Mesenchymal stem cell (in vitro differentiated cells and primary cell): ENCODE measurements around the gene DOCK3.

Experiments
- DNase-seq: peaks from one replicate; pipeline ENCODE4 v3.0.0-alpha.2; 2013
- H2AFZ ChIP-seq: one replicate; pipeline ENCODE4 v1.6.1; 2013; ENCODE audit warnings: low read depth, mild to moderate bottlenecking, control low read depth, inconsistent platforms, low read length, moderate library complexity
- H2AK5ac ChIP-seq: 2 replicates; pipeline ENCODE4 v1.6.1; 2013; ENCODE audit warnings: low read length, moderate library complexity, mild to moderate bottlenecking, inconsistent platforms; ENCODE audit not compliant: severe bottlenecking
- H2BK120ac ChIP-seq: one replicate; pipeline ENCODE4 v1.6.1; 2013; ENCODE audit warnings: low read depth, mild to moderate bottlenecking, inconsistent platforms, low read length, moderate library complexity
- H2BK12ac ChIP-seq, 2 experiments: one replicate each; pipeline ENCODE4 v1.6.1; 2013; ENCODE audit warnings: inconsistent platforms in 2 of 2, low read length in 2 of 2, mild to moderate bottlenecking in 2 of 2, moderate library complexity in 2 of 2, control low read depth in 1 of 2
- H2BK15ac ChIP-seq: one replicate; pipeline ENCODE4 v1.6.1; 2013; ENCODE audit warnings: mild to moderate bottlenecking, low read depth, inconsistent platforms; ENCODE audit not compliant: poor library complexity, severe bottlenecking
- H2BK5ac ChIP-seq: 2 replicates; pipeline ENCODE4 v1.6.1; 2013; ENCODE audit warnings: low read depth, mild to moderate bottlenecking, low read length, control low read depth, inconsistent platforms; ENCODE audit not compliant: poor library complexity, severe bottlenecking
- H3K14ac ChIP-seq, 2 experiments: one replicate each; pipeline ENCODE4 v1.6.1; 2013; ENCODE audit warnings: inconsistent platforms in 2 of 2, low read length in 2 of 2, control low read depth in 1 of 2, mild to moderate bottlenecking in 1 of 2, moderate library complexity in 1 of 2
- H3K18ac ChIP-seq, 2 experiments: one replicate each; pipeline ENCODE4 v1.6.1; 2013; ENCODE audit warnings: inconsistent platforms in 2 of 2, low read length in 2 of 2, control low read depth in 1 of 2, low read depth in 1 of 2, mild to moderate bottlenecking in 1 of 2
- H3K23ac ChIP-seq, 2 experiments: one replicate each; pipeline ENCODE4 v1.6.1; 2013; ENCODE audit warnings: inconsistent platforms in 2 of 2, low read length in 2 of 2, mild to moderate bottlenecking in 2 of 2, moderate library complexity in 2 of 2, control low read depth in 1 of 2
- H3K27ac ChIP-seq: 2 replicates; pipeline ENCODE4 v1.5.1; 2013; ENCODE audit warnings: mild to moderate bottlenecking, moderate library complexity, low read length, control low read depth, inconsistent platforms; ENCODE audit not compliant: poor library complexity, severe bottlenecking
- H3K27me3 ChIP-seq, 2 experiments: 2 replicates each; pipeline versions ENCODE4 v1.6.1 to v1.7.0; 2013; ENCODE audit warnings: low read length in 2 of 2, mild to moderate bottlenecking in 2 of 2, moderate library complexity in 2 of 2, control low read depth in 1 of 2, inconsistent platforms in 1 of 2; ENCODE audit not compliant: control insufficient read depth in 1 of 2, insufficient read depth in 1 of 2
- H3K36me3 ChIP-seq, 2 experiments: 2 replicates each; pipeline versions ENCODE4 v1.6.1 to v1.7.0; 2013; ENCODE audit warnings: low read length in 2 of 2, control low read depth in 1 of 2, inconsistent platforms in 1 of 2, low read depth in 1 of 2, mild to moderate bottlenecking in 1 of 2; ENCODE audit not compliant: insufficient read depth in 2 of 2, control insufficient read depth in 1 of 2
- H3K4ac ChIP-seq, 2 experiments: one replicate each; pipeline ENCODE4 v1.6.1; 2013; ENCODE audit warnings: inconsistent platforms in 2 of 2, low read length in 2 of 2, mild to moderate bottlenecking in 2 of 2, moderate library complexity in 2 of 2, control low read depth in 1 of 2, low read depth in 1 of 2
- H3K4me1 ChIP-seq: 2 replicates; pipeline ENCODE4 v1.6.1; 2013; ENCODE audit warnings: low read depth, low read length, control low read depth; ENCODE audit not compliant: control insufficient read depth, insufficient read depth
- H3K4me2 ChIP-seq: 2 replicates; pipeline ENCODE4 v1.6.1; 2013; ENCODE audit warnings: low read length, mild to moderate bottlenecking, inconsistent platforms; ENCODE audit not compliant: poor library complexity, severe bottlenecking
- H3K4me3 ChIP-seq, 2 experiments: 2 replicates each; pipeline versions ENCODE4 v1.5.1 to v1.7.0; 2013; ENCODE audit warnings: low read length in 2 of 2, mild to moderate bottlenecking in 2 of 2, control low read depth in 1 of 2, low read depth in 1 of 2; ENCODE audit not compliant: insufficient read depth in 1 of 2
- H3K79me1 ChIP-seq: replicated peaks from 2 replicates; pipeline ENCODE4 v1.6.1; 2013; ENCODE audit warnings: mild to moderate bottlenecking, control low read depth, low read length, inconsistent platforms; ENCODE audit not compliant: poor library complexity, severe bottlenecking
- H3K9ac ChIP-seq: 2 replicates; pipeline ENCODE4 v1.7.0; 2013; ENCODE audit warnings: mild to moderate bottlenecking, low read length, moderate library complexity
- H3K9me3 ChIP-seq: 2 replicates; pipeline ENCODE4 v1.7.0; 2013; ENCODE audit warnings: mild to moderate bottlenecking, low read length; ENCODE audit not compliant: control insufficient read depth
- H4K8ac ChIP-seq: one replicate; pipeline ENCODE4 v1.6.1; 2013; ENCODE audit warnings: inconsistent platforms, mild to moderate bottlenecking, low read length, moderate library complexity
- H4K91ac ChIP-seq: one replicate; pipeline ENCODE4 v1.6.1; 2013; ENCODE audit warnings: mild to moderate bottlenecking, low read length, inconsistent platforms
- WGBS: methylation state at CpG from one replicate; pipeline ENCODE4 v1.1.7; 2013; ENCODE audit warnings: mixed read lengths; 5-methylcytosine and 5-hydroxymethylcytosine counted together

Gene DOCK3

DNA sequence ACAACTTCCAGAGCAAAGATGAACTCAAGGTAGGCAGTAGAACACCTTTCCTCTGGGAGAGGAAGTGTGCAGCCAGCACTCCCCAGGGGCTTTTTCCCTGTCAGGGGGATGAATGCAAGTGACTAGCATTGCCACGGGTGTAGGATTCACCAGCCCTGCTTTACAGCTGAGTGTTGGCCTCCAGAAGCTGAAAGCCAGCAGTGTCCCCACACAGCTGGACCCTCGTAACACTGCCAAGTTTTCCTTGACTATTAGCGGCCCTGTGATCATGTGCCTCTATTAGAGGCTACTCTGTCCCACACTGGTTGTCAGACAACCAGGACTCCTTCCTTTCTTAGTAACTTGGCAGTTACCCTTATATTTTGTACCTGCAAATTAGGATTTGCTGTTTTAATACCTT is 605.4 kb downstream of the DOCK3 start:
- 57% methylated on average over 3 of the region's 3 CpGs for WGBS
- peaks cover 0 to 7% of the 10 kb centered on the region in 2 experiments for H3K27me3 ChIP-seq
- no peak overlapping the region for H3K4ac ChIP-seq

GRCh38 chr3:51282931-51283330 is 608.2 kb downstream of the DOCK3 start:
- no peaks in the 10 kb centered on the region for H3K4me1 ChIP-seq
- no peak overlapping the region for H3K9ac ChIP-seq
- H2AK5ac ChIP-seq, result no peak overlapping the region
- H3K36me3 ChIP-seq, result no peaks in the 10 kb centered on the region
- H3K4me3 ChIP-seq, result no peak overlapping the region
- no peak overlapping the region for H2BK12ac ChIP-seq
- no peaks in the 10 kb centered on the region for H3K79me1 ChIP-seq
- no peak overlapping the region for H3K4ac ChIP-seq
- WGBS, result 67% methylated on average over 1 of the region's 1 CpG
- no peak overlapping the region for H3K18ac ChIP-seq
- H2BK5ac ChIP-seq, result no peak overlapping the region
- no peak overlapping the region for H3K23ac ChIP-seq
- H2BK15ac ChIP-seq, result no peak overlapping the region
- no peak overlapping the region for H3K4me2 ChIP-seq
- peaks cover 13% of the 10 kb centered on the region for H3K9me3 ChIP-seq
- H4K8ac ChIP-seq, result no peak overlapping the region
- H4K91ac ChIP-seq, result no peak overlapping the region
- no peak overlapping the region for H2AFZ ChIP-seq
- no peak overlapping the region for H3K14ac ChIP-seq
- H3K27ac ChIP-seq, result no peak overlapping the region
- no peaks in the 10 kb centered on the region for H3K27me3 ChIP-seq
- DNase-seq, result no peak
- H2BK120ac ChIP-seq, result no peak overlapping the region

More for the DNA sequence above, 605.4 kb downstream of the DOCK3 start:
- no peak overlapping the region for H2AK5ac ChIP-seq
- no peak for DNase-seq
- no peaks in the 10 kb centered on the region for H3K79me1 ChIP-seq
- H2BK12ac ChIP-seq, result no peak overlapping the region
- no peak overlapping the region for H2BK5ac ChIP-seq
- H2BK120ac ChIP-seq, result no peak overlapping the region
- H2BK15ac ChIP-seq, result no peak overlapping the region
- no peak overlapping the region for H3K23ac ChIP-seq
- H3K4me1 ChIP-seq, result no peaks in the 10 kb centered on the region
- H3K36me3 ChIP-seq, result no peaks in the 10 kb centered on the region
- H3K27ac ChIP-seq, result no peak overlapping the region
- H3K14ac ChIP-seq, result no peak overlapping the region
- H4K91ac ChIP-seq, result no peak overlapping the region
- H3K4me3 ChIP-seq, result no peak overlapping the region
- H2AFZ ChIP-seq, result no peak overlapping the region
- H3K9ac ChIP-seq, result no peak overlapping the region
- no peak overlapping the region for H3K18ac ChIP-seq
- no peak overlapping the region for H4K8ac ChIP-seq
- H3K9me3 ChIP-seq, result peaks cover 3% of the 10 kb centered on the region
- no peak overlapping the region for H3K4me2 ChIP-seq

DNA sequence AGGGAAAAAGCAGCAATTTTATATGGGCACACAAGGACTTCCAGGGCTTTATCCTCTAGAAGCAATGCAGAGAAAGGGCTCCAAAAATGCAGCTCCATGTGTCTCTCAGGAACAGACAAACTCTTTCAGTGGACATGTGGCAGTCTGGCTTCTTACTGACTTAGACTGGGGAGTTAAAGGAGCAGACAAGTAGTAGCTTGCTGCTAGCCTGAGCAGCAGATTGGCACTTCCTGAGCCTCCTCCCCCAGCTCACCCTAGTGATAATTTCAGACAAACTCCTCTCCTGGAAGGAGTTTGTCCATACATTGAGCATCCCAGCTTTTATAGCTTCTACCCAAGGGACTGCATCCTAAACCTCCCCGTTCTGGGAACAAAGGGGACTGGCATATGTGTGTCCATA is 608.7 kb downstream of the DOCK3 start:
- 81% methylated on average over 1 of the region's 1 CpG for WGBS

DNA sequence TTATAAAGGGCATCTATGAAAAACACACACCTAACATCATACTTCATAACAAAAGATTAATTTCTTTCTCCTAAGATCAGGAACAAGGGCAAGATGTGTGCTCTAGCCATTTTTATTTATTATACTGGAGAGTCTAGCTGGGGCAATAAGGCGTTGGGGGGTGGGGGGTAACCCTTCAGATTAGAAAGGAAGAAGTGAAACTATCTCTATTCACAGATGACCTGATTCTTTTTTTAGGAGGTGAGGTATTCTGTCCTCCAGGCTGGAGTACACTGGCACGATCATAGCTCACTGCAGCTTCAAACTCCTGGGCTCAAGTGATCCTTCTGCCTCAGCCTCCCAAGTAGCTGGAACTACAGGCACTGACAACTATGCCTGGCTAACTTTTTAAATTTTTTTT is 620.9 kb downstream of the DOCK3 start:
- Histone ChIP-seq H3K79me1 (no peaks in the 10 kb centered on the region), H4K91ac (no peak overlapping the region), H3K27ac (no peak overlapping the region), H3K18ac (no peak overlapping the region), H2AK5ac (no peak overlapping the region), H4K8ac (no peak overlapping the region), H2BK15ac (no peak overlapping the region), H3K4ac (no peak overlapping the region), H3K9ac (no peak overlapping the region), H2AFZ (no peak overlapping the region), H2BK5ac (no peak overlapping the region), H3K4me1 (no peaks in the 10 kb centered on the region), H3K36me3 (no peaks in the 10 kb centered on the region), H3K4me3 (no peak overlapping the region), H3K14ac (no peak overlapping the region), H3K23ac (no peak overlapping the region), H2BK120ac (no peak overlapping the region), H2BK12ac (no peak overlapping the region), H3K4me2 (no peak overlapping the region), H3K9me3 (peaks cover 8% of the 10 kb centered on the region), H3K27me3 (no peaks in the 10 kb centered on the region)
- no peak for DNase-seq
- 100% methylated on average over 1 of the region's 2 CpGs for WGBS

More for the DNA sequence above, 608.7 kb downstream of the DOCK3 start:
- Histone ChIP-seq H3K4me2 (no peak overlapping the region), H3K36me3 (no peaks in the 10 kb centered on the region), H4K91ac (no peak overlapping the region), H2AK5ac (no peak overlapping the region), H3K27ac (no peak overlapping the region), H3K9ac (no peak overlapping the region), H2AFZ (no peak overlapping the region), H3K4ac (no peak overlapping the region), H2BK5ac (no peak overlapping the region), H3K4me1 (no peaks in the 10 kb centered on the region), H2BK15ac (no peak overlapping the region), H3K23ac (no peak overlapping the region), H3K9me3 (peaks cover 13% of the 10 kb centered on the region), H3K79me1 (no peaks in the 10 kb centered on the region), H2BK120ac (no peak overlapping the region), H3K27me3 (no peaks in the 10 kb centered on the region), H3K18ac (no peak overlapping the region), H3K14ac (no peak overlapping the region), H4K8ac (no peak overlapping the region), H2BK12ac (no peak overlapping the region), H3K4me3 (no peak overlapping the region)
- no peak for DNase-seq
